HG03097 (cell line): ENCODE results near the gene LYRM1.
A peak's percentile ranks its signal among the peaks of the same experiment; 100 is the strongest.
"Not testable (repeated sequence)": the region's sequence is repeated elsewhere in the genome, so short reads cannot be mapped to it uniquely, and the experiment has no call there.

Source experiments
- ATAC-seq: cut with Tn5 transposase; IDR thresholded peaks from one replicate; pipeline ENCODE4 v1.9.1; 2021; ENCODE audit not compliant: unreplicated experiment, low FRiP score

LYRM1 gene

DNA sequence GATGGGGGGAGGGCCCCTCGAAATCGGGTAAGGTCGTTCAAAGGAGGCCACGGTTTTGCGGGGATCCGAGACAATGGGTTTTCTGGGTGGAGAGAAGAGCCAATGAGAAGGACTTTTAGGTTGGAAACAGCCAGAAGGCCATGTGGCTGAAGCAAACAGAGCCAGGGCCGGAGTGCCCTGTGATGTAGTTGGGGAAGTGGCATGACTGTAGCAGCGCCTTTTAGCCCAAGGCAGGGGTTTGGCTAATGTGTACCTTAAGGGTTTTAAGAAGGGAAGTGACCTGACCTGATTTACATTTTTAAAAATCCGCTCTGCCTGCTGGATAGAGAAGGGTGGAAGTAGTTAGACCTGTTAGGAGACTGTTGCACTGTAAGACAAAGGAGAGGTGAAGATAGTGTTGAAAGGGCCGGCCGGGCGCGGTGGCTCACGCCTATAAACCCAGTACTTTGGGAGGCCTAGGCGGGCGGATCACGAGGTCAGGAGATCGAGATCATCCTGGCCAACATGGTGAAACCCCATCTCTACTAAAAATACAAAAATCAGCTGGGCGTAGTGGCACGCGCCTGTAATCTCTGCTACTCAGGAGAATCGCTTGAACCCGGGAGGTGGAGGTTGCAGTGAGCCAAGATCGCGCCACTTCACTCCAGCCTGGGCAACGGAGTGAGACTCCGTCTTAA lies 1.0 kb downstream of the LYRM1 start:
- peak; percentile 28 for ATAC-seq

GRCh38 chr16:20902426-20902825 lies 1.9 kb downstream of the LYRM1 start:
- no peak for ATAC-seq

DNA sequence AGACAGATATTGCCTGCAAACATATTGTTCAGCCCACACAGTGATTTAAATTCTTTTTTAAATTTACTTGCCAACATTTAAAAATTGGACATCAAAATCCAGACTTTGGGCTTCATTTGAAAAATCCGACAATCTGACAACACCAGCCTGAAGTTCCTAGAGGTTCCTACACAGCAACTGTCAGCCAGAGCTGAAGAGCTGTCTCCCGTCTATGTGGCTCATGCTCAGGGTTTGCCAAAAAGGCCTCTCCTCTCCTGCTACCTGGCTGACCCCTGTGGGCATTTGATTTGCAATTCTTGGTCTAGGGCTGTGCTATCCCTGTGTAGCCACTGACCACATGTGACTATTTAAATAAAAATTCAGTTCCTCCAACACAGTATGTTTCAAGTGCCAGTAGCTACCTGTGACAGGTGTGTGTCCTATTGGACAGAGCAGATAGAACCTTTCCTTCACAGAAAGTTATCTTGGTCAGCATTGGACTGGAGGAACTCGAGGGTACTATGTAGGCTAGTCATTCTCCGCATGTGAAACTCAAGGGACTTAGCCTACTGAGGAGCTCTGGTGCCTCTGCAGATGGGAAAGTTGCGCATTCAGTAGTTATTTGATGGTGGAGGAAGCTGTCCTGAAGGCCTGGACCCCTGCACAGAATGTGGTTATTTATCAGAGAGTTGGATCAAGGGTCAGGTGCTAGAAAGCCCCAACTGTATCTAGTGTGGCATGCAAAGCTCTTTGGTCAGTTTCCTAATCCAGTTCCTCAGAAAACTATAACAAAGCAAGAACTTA lies 2.7 kb downstream of the LYRM1 start:
- no peak for ATAC-seq

- ATAC-seq, result no peak
Observed at GRCh38 chr16:20903899-20904506, 3.4 kb downstream of the LYRM1 start.

DNA sequence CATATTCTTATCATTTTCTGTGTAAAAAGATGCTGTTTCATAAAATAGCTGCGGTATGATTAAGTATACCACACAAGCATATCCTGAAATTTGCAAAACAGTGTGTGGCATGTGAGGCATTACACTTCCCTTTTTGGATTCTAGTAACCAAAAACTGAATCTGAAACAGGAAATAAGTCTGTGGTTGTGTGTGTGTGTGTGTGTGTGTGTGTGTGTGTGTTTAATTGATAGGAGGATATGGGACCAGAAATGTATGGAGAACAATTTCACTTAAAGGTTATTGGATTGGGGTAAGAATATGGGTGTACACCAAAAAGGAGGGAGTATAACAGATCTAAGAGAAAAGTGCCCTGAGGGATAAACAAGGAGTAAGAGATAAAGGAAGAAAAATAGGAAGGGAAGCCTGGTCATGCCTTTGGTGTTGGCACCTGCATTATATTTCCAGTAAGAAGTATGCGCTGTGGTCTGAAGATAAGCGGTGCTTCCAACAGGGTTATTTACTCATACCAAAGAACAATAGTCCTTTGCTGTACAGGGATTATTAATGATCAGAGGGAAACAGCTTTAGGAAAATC lies 4.0 kb downstream of the LYRM1 start:
- no peak for ATAC-seq

GRCh38 chr16:20905576-20905975 lies 5.0 kb downstream of the LYRM1 start:
- ATAC-seq, result no peak

GRCh38 chr16:20906341-20907255 lies 6.0 kb downstream of the LYRM1 start:
- ATAC-seq, result no peak

- no peak for ATAC-seq
Observed at GRCh38 chr16:20910781-20911321, 10.3 kb downstream of the LYRM1 start.

DNA sequence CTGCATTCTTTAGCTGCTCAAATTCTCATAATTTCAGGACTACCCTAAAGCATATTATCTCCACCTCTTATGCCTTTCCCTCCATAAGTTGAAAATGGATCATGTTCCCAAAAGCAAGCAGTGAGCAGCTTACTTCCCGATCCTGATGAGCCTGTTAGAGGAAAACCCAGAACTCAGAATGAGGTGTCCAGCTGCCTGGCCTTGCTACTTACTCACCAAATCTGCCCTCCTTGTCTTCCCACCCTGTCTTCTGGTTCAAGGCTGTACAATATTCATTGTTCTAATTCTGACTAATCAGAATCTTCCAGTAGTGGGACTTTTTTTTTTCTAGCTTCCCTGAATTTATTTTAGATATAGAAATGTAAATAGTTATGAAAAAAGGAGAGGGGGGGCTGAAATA lies 10.8 kb downstream of the LYRM1 start:
- ATAC-seq, result no peak

DNA sequence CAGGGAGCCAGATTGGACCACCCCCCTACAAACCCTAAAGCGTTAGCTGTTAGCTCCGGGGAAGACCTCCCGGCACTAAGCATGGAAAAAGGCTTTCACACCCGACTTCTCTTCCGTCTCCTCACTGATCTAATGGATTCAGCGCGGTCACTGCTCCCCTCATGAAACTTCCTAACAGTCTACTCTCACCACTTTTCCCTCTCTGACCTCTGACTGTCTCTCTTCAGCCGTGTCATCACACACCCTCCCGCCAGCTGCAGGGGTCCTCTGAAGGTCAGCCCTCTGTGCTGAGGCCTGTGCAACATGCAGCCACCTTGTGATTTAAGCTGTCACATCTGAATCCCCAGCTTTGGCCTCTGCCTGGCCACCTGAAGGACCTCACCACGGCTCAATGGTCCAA lies 15.7 kb downstream of the LYRM1 start:
- ATAC-seq, result no peak

DNA sequence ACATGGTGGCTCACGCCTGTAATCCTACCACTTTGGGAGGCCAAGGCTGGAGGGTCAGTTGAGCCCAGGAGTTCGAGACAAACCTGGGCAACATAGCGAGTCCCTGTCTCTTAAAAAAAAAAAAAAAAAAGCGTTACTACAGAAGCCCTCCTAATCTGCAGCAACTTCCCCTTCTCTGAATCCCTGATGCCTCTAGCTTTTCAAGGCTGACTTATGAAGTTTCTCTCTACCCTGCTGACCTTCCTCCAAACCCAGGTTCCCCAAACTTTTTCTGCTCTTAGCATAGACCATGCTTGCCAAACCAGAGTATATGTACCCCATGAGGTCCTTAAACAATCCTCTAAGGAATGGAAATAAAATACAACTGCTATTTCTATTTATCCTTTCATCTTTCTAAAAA lies 16.4 kb downstream of the LYRM1 start:
- no peak for ATAC-seq

DNA sequence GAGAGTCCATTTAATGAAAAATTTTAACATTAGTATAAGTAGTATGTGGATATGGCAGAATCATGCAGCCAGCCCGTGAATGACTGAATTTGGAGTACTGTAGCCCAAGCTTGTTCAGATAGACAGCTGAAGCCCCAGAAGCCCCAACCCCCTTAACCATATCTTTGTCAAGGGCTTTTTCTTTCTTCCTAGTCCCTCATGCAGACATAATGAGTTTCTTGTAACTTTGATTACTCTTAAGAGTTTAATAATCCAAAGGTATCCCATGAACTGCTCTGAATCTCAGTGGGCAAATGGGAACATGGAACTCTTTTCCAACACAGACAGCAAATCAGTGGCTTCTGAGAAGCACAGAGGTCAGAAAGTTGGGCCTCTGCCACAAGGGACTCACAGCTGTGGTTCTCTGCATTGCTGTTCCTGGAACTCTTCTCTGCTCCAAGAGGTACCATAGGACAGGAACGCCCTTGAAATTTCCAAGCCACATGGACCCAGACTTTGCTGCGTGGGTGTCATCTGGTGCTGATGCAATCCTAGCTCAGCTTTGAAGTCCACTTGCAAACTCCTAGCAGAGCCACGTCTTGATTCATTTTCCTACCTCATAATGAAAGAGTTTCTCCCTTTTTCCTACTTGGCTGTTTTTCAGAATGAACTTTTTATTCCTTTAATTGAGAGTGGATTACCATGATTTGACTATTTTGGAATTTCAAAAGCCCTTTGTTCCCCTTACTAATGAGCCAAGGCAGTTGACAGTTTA lies 18.1 kb downstream of the LYRM1 start:
- ATAC-seq, result no peak

- no peak for ATAC-seq
Observed at GRCh38 chr16:20920091-20920490, 19.5 kb downstream of the LYRM1 start.

GRCh38 chr16:20920799-20921198 lies 20.2 kb downstream of the LYRM1 start:
- no peak for ATAC-seq

DNA sequence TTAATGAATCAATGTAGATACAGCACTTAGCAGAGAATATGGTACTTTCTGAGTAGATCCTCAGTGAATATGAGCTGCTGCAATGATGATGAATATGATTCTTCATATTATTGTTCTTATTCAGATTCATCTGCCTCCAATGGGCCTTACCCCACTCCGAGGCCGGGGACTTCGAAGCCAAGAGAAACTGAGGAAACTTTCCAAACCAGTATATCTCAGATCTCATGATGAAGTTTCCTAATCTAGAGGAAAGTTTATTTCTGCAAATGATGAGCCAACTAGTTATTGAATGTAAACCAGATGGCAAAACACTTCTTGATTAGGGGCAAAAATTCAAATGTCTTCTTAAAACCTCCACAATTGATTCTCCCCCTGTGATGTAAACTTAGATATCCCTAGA lies 23.3 kb downstream of the LYRM1 start:
- no peak for ATAC-seq

GRCh38 chr16:20925751-20926150 lies 25.2 kb downstream of the LYRM1 start:
- no peak for ATAC-seq

- ATAC-seq, result no peak
Observed at GRCh38 chr16:20928774-20929411, 28.3 kb downstream of the LYRM1 start.

DNA sequence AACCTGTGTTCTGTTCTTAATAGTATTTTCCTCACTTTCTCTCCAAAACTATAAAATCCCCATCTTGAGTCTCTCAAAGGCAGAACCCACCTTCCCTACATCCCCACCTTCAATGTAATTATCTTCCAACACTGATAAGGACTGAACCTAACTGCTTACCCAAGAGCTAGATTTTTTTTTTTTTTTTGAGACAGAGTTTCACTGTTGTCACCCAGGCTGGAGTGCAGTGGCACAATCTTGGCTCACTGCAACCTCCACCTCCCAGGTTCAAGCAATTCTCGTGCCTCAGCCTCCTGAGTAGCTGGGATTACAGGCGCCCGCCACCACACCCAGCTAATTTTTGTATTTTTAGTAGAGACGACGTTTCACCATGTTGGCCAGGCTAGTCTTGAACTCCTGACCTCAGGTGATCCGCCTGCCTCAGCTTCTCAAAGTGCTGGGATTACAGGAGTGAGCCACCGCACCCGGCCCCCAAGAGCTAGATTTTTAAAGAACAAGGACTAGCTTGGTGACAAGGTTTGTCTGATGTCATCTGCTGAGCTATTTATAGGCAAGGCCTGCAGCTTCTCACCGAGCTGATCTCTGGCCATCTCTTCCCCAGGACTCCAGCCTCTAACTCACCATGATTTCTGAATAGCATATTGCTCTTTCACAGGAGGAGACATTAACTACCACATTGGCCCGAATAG lies 29.2 kb downstream of the LYRM1 start:
- ATAC-seq, result not testable (repeated sequence)

GRCh38 chr16:20930365-20930690 lies 29.8 kb downstream of the LYRM1 start:
- ATAC-seq, result no peak
